Amniotic stem cell (primary cell): ENCODE results near the gene FIGNL1.

Experiments
- DNase-seq: peaks from one replicate; lab custom pipeline; 2025; lab: John Stamatoyannopoulos, UW

The FIGNL1 gene

GRCh38 chr7:50396856-50397255 lies 53.3 kb downstream of the FIGNL1 start:
- DNase-seq: no peak

- DNase-seq: no peak
These were observed 55.8 kb downstream of the FIGNL1 start for GRCh38 chr7:50394315-50394714.
